HG03354 (cell line): ENCODE results near the gene B4GALT2.

ENCODE experiments used
- ATAC-seq: cut with Tn5 transposase; IDR thresholded peaks from one replicate; pipeline ENCODE4 v1.9.1; 2021; ENCODE audit warnings: mild to moderate bottlenecking; ENCODE audit not compliant: unreplicated experiment, poor library complexity, severe bottlenecking

The B4GALT2 gene

GRCh38 chr1:44036409-44037139 lies 57.6 kb downstream of the B4GALT2 start:
- ATAC-seq, result peak; percentile 57

DNA sequence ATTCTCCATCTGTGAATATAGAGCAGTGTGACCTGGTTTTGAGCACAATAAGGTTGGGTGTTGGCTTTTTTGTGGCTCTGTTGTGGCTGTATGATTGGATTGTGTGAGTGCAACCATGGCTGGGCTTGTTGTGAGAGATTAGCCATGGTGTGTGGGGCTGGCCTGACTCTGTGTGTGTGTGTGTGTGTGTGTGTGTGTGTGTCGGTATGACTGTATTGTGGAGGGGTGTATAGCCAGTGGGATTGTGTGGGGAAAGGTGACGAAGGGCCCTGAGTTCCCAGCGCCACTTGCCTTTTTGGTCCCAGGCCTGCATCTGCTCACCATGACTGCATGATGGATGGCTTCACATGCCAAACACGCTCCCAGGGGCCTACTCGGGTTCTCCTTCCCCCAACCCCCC lies 58.1 kb downstream of the B4GALT2 start:
- ATAC-seq, result no peak

DNA sequence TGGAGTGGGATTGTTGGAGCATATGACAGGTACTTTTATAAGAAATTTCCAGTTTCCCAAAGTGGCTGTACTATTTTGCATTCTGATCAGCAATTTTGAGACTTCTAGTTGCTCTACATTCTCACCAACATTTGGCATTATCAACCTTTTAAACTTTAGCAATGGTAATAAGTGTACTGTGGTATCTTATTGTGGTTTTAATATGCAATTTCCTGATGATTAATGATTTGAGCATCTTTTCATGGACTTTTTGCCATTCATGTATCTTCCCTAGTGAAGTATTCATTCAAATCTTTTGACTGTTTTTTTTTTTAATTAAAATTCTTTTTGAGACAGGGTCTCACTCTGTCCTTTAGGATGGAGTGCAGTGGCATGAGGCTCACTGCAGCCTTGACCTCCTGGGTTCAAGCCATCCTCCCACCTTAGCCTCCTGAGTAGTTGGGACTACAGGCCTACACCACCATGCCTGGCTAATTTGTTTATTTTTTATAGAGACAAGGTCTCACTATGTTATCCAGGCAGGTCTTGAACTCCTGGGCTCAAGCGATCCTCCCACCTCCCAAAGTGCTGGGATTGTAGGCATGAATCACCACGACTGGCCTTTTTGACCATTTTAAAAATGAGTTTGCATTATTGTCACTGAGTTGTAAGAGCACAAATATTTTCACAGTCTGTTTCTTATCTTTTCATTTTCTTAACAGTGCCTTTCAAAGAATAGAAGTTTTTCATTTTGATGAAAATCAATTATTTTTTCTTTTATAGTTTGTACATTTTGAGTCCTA lies 60.1 kb downstream of the B4GALT2 start:
- no peak for ATAC-seq

DNA sequence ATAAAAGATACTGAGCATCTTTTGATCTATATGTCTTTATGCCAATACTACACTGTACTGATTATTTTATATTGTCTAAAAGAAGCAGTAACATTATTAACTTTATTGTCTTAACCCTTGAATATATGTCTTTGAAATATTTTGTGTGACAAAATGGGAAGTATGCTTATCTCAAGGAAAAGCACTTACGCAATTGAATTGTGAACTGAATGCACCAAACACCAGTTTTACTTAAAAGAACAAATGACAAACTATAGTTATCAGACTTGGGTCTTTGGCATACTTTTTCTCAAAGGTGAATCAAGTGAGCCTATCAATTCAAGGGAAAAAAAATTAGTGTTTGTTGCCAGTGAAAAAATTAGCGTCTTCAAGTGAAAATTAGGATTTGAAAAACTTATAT lies 61.4 kb downstream of the B4GALT2 start:
- no peak for ATAC-seq
